HG03139 (cell line): Measurements from ENCODE around the gene INO80.
A peak's percentile ranks its signal among the peaks of the same experiment; 100 is the strongest.
"Not testable (repeated sequence)": the region's sequence is repeated elsewhere in the genome, so short reads cannot be mapped to it uniquely, and the experiment has no call there.

ENCODE experiments used
- ATAC-seq: cut with Tn5 transposase; IDR thresholded peaks from one replicate; pipeline ENCODE4 v1.9.1; 2021; ENCODE audit not compliant: unreplicated experiment

INO80 gene

GRCh38 chr15:41116962-41117252 lies 827 bp upstream of the INO80 start:
- no peak for ATAC-seq

GRCh38 chr15:41115652-41116115 lies 396 bp downstream of the INO80 start:
- peak; percentile 43 for ATAC-seq

- ATAC-seq: no peak
Measured at GRCh38 chr15:41115161-41115651, 874 bp downstream of the INO80 start.

DNA sequence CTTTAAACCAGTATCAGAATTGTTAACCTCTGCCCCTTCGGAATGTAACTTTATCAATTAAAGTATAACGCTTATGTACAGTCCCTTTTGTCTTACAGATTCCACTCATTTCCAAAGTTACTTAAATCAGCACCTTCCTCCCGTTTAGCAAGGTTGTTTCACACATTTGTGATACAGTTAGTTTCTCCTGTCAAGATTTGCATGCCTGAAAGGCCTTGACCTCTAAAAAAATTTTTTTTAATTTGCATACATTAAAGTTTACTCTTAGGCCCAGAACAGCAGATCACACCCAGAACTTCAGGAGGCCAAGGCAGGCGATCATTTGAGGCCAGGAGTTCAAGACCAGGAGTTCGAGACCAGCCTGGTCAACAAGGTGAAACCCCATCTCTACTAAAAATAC lies 9.1 kb downstream of the INO80 start:
- ATAC-seq: no peak

- no peak for ATAC-seq
Measured at GRCh38 chr15:41105348-41106334, 10.4 kb downstream of the INO80 start.

GRCh38 chr15:41104234-41104633 lies 11.8 kb downstream of the INO80 start:
- no peak for ATAC-seq

- ATAC-seq: no peak
Measured at GRCh38 chr15:41102854-41103253, 13.2 kb downstream of the INO80 start.

DNA sequence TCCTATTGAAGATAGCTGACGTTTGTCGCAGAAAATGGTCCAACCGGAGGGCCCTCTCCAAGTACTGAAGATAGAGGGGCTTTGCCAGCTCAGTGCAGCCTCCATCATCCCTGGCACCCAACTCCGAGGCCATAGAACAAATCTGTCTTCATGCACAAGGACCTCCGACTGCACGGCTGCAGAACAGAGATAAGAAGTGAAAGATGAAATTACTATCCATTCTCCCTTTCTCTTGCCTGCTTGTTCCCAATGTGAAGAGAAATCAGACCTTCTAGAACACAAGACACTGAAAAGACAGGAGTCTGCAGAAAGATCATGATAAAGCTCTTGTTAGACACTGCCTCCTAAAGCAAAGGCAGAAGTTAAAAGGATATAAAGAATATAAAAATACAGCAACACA lies 19.9 kb downstream of the INO80 start:
- ATAC-seq: no peak

DNA sequence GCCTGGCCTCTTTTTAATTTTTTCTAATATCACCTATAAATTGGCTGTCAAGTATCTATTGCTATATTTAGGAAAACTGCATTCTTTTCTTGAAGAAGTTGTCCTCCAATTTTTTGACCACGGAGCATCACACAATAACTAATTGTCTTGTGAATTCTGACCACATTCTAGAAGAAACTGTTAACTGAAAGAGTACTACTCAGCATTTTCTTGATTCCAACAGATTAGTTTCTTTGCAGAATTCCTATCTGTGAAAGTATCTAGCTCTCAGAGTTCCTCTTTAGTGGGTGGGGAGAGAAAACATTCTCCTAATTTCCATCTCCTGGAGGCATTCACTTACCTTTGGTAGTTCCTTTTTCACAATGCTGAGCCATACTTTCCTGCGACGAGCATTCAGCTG lies 31.1 kb downstream of the INO80 start:
- ATAC-seq: no peak

DNA sequence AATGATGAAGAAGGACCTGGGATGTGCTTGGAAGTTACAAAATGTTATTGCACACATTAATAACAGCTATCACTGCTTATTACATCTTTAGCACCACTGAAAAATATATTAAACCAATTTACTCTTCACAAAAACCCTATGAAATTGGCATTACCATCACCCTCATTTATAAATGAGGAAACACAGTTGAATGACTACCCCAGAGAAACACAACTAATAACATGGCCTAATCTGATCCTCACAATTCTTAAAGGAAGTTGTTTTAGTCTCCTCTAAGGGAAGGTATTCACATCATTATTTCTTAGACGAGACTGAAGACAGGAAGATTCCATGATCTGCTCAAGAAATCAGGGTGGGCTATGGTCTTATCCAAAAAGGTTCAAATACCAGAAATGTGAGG lies 35.9 kb downstream of the INO80 start:
- ATAC-seq: no peak

DNA sequence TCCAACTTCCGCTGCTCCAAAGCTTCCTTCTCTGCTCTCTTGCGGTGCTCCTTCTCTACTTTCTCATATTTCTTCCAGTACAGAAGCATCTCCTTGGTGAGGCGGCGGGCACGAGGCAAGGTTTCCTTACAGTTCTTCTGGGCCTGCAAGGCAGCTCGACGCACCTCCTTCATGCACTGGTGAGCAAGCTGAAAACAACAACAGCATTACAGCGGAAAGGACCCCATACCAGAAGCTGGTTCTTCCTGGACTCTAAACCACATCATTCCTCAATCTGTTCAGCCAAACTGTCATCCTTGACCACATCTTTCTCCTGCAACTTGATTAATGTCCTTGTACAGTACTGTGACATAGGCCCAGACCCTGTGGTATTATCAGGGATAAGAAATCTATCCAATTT lies 36.4 kb downstream of the INO80 start:
- no peak for ATAC-seq

DNA sequence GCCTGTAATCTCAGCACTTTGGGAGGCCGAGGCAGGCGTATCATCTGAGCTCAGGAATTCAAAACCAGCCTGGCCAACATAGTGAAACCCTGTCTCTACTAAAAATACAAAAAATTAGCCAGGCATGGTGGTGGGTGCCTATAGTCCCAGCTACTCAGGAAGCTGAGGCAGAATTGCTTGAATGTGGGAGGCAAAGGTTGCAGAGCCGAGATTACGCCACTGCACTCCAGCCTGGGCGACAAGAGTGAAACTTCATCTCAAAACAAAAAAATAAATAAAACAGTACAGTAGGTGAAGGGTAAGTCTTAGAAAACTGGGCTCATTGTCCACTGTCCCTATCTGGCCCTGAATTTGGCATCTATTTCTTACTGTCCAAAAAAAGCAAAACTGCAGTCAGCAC lies 37.2 kb downstream of the INO80 start:
- ATAC-seq: not testable (repeated sequence)

- ATAC-seq: no peak
Measured at GRCh38 chr15:41078125-41078524, 38.0 kb downstream of the INO80 start.

DNA sequence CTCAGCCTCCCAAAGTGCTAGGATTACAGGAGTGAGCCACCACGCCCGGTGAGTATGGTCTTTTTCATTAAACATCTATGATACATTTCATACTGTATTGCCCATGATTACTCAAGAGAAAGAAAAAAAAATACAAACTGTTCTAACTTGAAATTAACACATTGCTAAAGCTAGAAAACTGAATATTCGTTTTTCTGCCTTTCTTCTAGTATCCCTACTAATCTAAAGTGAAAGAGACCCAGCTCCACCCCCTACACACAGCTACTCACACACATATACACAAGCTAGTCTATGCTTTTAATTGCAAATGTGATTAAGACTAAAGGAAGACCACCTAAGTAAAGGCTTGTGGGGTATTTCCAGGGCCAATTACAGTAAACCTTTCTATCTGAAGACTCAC lies 43.1 kb downstream of the INO80 start:
- ATAC-seq: no peak

GRCh38 chr15:41072013-41072412 lies 44.1 kb downstream of the INO80 start:
- no peak for ATAC-seq

DNA sequence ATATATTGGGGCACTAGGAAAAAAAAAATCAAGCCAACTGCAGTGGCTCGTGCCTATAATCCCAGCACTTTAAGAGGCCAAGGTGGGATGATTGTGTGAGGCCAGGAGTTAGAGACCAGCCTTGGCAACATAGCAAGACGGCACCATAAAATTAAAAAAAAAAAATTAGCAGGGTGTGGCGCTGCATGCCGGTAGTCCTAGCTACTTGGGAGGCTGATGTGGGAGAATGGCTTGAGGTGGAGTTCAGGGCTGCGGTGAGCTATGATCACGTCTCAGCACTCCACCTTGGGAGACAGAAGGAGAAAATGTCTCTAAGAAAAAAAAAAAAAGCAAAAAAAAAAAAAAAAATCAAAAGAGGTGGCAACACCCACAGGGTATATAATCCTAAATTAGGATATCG lies 49.6 kb downstream of the INO80 start:
- no peak for ATAC-seq

- ATAC-seq: no peak
Measured at GRCh38 chr15:41061667-41062066, 54.4 kb downstream of the INO80 start.

- ATAC-seq: no peak
Measured at GRCh38 chr15:41060505-41060904, 55.6 kb downstream of the INO80 start.

DNA sequence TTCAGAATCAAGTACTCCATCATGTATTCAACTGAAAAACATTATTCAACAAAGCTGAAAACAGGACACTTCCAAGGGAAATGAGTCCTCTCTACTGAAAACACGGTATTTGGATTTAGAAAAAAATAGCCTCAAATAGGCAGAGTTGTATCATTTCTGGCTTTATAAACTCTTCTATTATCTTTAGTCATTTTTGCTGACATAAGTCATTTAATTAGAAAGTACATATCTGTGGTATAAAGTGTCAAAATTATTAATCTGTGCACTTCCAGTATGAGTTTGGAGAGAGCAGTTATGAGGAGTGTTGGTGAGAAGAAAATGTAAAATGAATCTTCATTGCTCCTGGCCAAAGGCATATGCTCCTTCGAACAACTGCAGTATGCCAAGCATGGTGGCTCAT lies 59.3 kb downstream of the INO80 start:
- ATAC-seq: no peak

DNA sequence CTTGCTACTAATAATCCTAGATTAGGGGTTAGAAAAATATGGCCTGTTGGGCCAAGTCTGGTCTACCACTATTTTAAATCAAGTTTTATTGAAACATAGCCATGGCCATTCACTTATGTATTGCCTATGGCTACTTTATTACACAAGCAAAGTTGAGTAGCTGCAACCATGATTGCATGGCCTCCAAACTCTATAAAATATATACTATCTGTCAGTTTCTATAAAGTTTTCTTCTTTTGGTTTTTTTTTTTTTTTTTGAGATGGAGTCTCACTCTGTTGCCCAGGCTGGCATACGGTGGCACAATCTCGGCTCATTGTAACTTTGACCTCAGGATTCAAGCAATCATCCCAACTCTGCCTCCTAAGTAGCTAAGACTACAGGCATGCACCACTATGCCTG lies 60.4 kb downstream of the INO80 start:
- ATAC-seq: no peak

DNA sequence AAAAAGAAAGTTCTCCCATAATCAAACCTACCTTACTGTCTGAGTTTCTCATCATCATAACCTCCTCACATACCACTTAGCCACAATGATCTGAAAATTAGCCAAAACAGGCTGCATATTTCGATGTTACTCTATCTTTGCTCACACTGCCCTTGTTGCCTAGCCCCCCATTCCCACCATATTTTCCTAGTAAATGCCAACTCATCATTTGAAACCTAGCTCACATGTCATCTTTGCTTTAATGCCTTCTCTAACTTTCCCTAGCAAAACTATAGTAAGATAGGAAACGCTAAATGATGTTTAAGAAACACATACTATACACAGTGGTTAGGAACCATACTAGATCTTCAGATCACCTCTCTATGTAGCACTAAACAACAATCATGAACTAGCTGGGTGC lies 64.9 kb downstream of the INO80 start:
- ATAC-seq: no peak

DNA sequence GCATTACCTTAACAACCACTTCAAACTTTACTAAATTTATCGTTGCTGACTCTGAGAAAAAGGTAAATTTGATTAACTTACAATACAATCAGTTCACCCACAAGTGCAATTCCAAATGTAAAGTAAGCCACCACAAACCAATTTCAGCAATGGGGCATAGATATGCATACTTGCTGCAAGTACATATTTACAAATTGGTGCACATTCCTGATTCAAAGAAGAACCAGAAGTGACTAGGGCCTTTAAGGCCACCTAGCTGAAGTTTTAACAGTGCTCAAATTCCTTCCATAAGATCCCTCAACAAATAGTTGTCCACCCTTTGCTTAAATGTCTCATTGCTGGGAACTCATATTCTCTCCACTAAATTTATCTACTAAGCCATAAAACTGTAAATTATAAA lies 67.2 kb downstream of the INO80 start:
- no peak for ATAC-seq

GRCh38 chr15:41048397-41048796 lies 67.7 kb downstream of the INO80 start:
- ATAC-seq: no peak
